Ascending aorta (tissue), 2 donors: ENCODE data around the gene PGBD5. TPM values are rescaled to one million over a fixed set of nuclear protein-coding genes. Genes with fewer than 3 reads are reported as not detected.
"Not testable (repeated sequence)": the region's sequence is repeated elsewhere in the genome, so short reads cannot be mapped to it uniquely, and the experiment has no call there.

Experiments used
- DNase-seq, 2 donors: peaks; one replicate each; pipeline ENCODE4 v3.0.0-alpha.2; 2019; ENCODE audit warnings: low spot score in 2 of 2
- H3K27ac ChIP-seq, 2 donors: fragments of 200-600 bp; sonication (generic); one replicate each; pipeline ENCODE4 v1.5.1; 2016 to 2017; ENCODE audit warnings: mild to moderate bottlenecking in 1 of 2
- H3K27me3 ChIP-seq: fragments of 200-600 bp; sonication (generic); one replicate; pipeline ENCODE4 v1.5.1; 2017
- H3K36me3 ChIP-seq, 2 donors: fragments of 200-600 bp; sonication (generic); one replicate each; pipeline ENCODE4 v1.5.1; 2016
- H3K4me1 ChIP-seq, 2 donors: fragments of 200-600 bp; sonication (generic); one replicate each; pipeline ENCODE4 v1.5.1; 2016 to 2017; ENCODE audit warnings: mild to moderate bottlenecking in 1 of 2
- H3K4me3 ChIP-seq, 2 donors: fragments of 200-600 bp; sonication (generic); one replicate each; pipeline ENCODE4 v1.5.1; 2016 to 2017; ENCODE audit warnings: mild to moderate bottlenecking in 1 of 2
- H3K9me3 ChIP-seq, 2 donors: fragments of 200-600 bp; sonication (generic); one replicate each; pipeline ENCODE4 v1.5.1; 2016
- intact Hi-C: fragments of 100-400 bp; cut with DNase I; formaldehyde crosslinking; loops from one replicate; pipeline ENCODE4 v1.15.1; 2023
- total RNA-seq: library from RNA; depleted of rRNA; stranded (reverse); fragments of >200 nt; gene quantifications from one replicate; pipeline ENCODE4 v1.1.0, GENCODE V29; 2016
- TF ChIP-seq, protein P1 (sequence below), 3 experiments: fragments of 200-600 bp in 2 of 3; fragments of 450-650 bp in 1 of 3; sonication (generic) in 2 of 3; IDR thresholded peaks; one replicate each; pipeline ENCODE4 v1.5.1; 2016 to 2019; ENCODE audit warnings: antibody characterized with exemption in 3 of 3, mild to moderate bottlenecking in 1 of 3, moderate library complexity in 1 of 3

The PGBD5 gene
- total RNA-seq, 1 donor from 2014 or later: not detected

DNA sequence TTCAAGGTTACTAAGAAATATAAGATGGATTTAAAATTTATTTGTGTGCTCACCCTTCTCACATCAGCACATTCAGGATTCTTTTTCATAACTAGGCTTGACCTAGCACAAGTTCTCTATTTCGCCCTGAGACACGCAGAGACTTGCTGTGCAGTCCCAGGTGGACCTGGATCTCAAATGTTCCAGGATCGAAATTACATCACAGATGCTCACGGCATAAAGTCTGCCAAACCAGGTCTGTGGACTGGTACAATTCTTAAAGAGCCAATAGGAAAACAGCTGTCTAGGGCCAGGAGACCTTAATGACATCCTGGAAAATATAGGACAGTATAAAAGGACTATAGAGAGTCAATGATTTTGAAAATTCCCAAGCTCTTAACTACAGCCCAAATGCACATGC lies 2.2 kb downstream of the PGBD5 start:
- peaks cover 11% of the 10 kb centered on the region for H3K27me3 ChIP-seq
- H3K4me1 ChIP-seq: peaks cover 0 to 4% of the 10 kb centered on the region in 2 donors
- no peak overlapping the region for H3K27ac ChIP-seq
- intact Hi-C loops: no loop called here
- H3K36me3 ChIP-seq: no peaks in the 10 kb centered on the region
- DNase-seq: no peak
- TF ChIP-seq, protein P1, sequence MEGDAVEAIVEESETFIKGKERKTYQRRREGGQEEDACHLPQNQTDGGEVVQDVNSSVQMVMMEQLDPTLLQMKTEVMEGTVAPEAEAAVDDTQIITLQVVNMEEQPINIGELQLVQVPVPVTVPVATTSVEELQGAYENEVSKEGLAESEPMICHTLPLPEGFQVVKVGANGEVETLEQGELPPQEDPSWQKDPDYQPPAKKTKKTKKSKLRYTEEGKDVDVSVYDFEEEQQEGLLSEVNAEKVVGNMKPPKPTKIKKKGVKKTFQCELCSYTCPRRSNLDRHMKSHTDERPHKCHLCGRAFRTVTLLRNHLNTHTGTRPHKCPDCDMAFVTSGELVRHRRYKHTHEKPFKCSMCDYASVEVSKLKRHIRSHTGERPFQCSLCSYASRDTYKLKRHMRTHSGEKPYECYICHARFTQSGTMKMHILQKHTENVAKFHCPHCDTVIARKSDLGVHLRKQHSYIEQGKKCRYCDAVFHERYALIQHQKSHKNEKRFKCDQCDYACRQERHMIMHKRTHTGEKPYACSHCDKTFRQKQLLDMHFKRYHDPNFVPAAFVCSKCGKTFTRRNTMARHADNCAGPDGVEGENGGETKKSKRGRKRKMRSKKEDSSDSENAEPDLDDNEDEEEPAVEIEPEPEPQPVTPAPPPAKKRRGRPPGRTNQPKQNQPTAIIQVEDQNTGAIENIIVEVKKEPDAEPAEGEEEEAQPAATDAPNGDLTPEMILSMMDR (IDR thresholded peaks at IDR 0.05): no peak
- no peaks in the 10 kb centered on the region for H3K9me3 ChIP-seq
- no peak overlapping the region for H3K4me3 ChIP-seq

DNA sequence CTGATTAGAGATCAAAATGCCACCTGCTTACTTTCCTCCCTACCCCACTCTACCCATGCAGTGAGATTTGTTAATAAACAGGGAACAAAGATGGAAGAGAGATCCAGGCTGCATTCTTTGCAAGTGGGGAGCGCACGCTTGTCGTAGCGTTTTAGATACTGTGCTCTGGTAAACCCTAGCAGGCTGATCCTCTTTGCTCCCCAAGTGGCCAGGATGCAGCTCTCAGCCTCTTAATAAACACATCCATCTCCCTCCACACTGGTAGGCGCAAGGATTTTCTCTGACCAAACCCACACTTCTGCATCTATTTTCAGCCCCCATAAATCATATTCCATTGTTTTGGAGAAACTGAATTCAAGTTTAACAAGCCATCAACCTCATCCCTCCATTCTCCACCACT lies 2.9 kb downstream of the PGBD5 start:
- peaks cover 0 to 4% of the 10 kb centered on the region in 2 donors for H3K4me1 ChIP-seq
- no peak for DNase-seq
- peaks cover 11% of the 10 kb centered on the region for H3K27me3 ChIP-seq
- no peak overlapping the region for H3K27ac ChIP-seq
- TF ChIP-seq, protein P1 (IDR thresholded peaks at IDR 0.05): no peak
- H3K36me3 ChIP-seq: no peaks in the 10 kb centered on the region
- no peaks in the 10 kb centered on the region for H3K9me3 ChIP-seq
- intact Hi-C loops: no loop called here
- no peak overlapping the region for H3K4me3 ChIP-seq

DNA sequence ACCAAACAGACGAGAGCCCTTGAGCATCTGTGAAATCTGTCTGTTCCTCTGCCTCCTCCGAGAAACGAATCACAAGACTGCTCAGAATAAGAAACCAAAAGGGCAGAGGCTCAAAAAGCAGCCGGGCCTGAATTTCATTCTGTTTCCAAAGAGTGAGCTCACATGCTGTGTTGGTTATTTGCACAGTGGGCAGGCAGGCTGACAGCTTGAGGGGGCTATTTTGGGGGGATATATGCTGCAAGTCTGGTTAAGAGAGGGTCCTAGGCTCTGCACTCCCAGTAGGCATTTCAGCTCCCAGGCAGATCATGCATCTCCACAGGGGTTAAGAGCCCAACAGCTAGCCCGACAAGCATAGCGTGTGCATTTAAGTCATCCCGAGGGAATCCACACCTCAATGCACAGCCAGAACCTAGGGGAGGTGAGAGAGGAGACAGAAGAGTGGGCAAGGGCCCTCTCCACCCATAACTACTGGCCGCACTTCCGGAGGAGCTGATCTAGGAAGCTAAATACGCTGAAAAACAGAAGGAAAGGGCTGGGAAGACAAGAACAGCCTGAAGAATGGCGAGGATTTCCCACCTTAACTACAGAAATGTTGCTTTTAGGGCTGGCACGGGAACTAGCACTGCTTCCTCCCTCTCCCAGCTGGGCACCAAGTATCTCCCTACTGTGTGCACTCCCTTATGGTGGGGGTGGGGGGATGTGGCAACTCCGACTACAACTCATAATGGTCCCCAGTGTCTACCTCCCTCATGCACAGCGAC lies 3.7 kb downstream of the PGBD5 start:
- intact Hi-C loops: no loop called here
- Histone ChIP-seq H3K27me3 (peaks cover 11% of the 10 kb centered on the region), H3K27ac (no peak overlapping the region), H3K9me3 (no peaks in the 10 kb centered on the region), H3K36me3 (no peaks in the 10 kb centered on the region), H3K4me1 (peaks cover 0 to 4% of the 10 kb centered on the region in 2 donors), H3K4me3 (no peak overlapping the region)
- DNase-seq: no peak
- TF ChIP-seq, protein P1 (IDR thresholded peaks at IDR 0.05): no peak

DNA sequence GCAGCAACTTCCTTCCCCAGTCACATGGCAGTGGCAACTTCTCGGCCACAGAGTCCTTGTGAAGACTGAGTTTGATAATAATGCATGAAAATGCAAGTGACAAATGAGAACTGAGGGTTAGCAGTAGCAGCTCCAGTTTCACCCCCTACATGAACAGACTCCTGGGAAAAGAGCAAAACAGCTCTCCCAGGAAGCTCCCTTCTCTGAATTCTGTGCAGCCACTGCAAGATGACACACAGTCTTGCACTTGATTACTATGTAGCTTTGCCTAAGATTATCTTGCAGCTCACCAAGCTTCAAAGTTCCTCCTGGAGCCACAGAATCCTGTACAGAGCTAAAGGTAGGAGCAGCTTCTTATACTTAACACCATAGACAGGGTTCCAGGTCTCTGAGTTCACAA lies 4.7 kb downstream of the PGBD5 start:
- H3K4me3 ChIP-seq: no peak overlapping the region
- H3K9me3 ChIP-seq: no peaks in the 10 kb centered on the region
- no peaks in the 10 kb centered on the region for H3K36me3 ChIP-seq
- H3K27ac ChIP-seq: no peak overlapping the region
- intact Hi-C loops: no loop called here
- H3K4me1 ChIP-seq: no peaks in the 10 kb centered on the region
- DNase-seq: no peak
- TF ChIP-seq, protein P1 (IDR thresholded peaks at IDR 0.05): no peak
- peaks cover 11% of the 10 kb centered on the region for H3K27me3 ChIP-seq

DNA sequence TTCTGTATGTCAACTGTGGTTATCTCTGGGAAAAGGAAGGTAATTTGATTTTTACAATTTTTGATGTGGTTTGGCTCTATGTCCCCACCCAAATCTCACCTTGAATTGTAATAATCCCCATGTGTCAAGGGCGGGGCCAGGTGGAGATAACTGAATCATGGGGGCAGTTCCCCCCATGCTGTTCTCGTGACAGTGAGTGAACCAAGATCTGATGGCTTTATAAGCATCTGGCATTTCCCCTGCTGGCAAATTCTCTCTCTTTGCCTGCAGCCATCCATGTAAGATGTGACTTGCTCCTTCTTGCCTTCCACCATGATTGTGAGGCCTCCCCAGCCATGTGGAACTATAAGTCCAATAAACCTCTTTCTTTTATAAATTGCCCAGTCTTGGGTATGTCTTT lies 5.8 kb downstream of the PGBD5 start:
- intact Hi-C loops, DNase-seq, H3K27me3 ChIP-seq: not testable (repeated sequence)

DNA sequence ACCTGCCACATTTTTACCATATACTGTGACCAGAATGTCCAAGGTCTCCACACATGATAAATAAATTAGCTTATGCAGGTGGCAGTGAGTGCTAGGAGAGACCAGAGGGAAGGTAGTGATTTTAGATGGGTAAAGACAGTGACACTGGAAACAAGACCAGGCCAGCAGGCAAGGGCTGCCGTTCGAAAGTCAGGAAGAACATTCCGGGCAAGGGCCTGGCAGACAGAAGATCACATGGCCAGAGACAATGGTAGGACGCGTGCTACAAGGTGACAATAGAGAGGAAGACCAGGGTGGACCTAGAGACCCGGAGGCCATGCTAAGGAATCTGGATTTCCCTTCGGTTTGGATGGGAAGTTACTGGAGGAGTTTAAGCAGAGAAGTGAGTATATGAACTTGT lies 9.7 kb downstream of the PGBD5 start:
- Histone ChIP-seq H3K4me3 (no peak overlapping the region), H3K9me3 (no peaks in the 10 kb centered on the region), H3K27me3 (no peaks in the 10 kb centered on the region), H3K36me3 (no peaks in the 10 kb centered on the region), H3K27ac (no peak overlapping the region), H3K4me1 (no peaks in the 10 kb centered on the region)
- intact Hi-C loops: no loop called here
- DNase-seq: no peak
- TF ChIP-seq, protein P1 (IDR thresholded peaks at IDR 0.05): no peak

More for the DNA sequence above, 5.8 kb downstream of the PGBD5 start:
- not testable (repeated sequence) for H3K27ac ChIP-seq, H3K4me3 ChIP-seq, H3K9me3 ChIP-seq, H3K36me3 ChIP-seq, H3K4me1 ChIP-seq
